Stimulated activated CD4-positive, alpha-beta T cell treated with anti-CD3 and anti-CD28 coated beads, Interleukin-2, amount 100 ng/mL, for 48 hours (primary cell): ENCODE data around the gene GNPTG.

Experiments used
- DNase-seq, 2 donors: peaks; one replicate each; pipeline ENCODE4 v3.0.0-alpha.2; 2020

GNPTG gene

GRCh38 chr16:1349351-1349750 lies 2.4 kb upstream of the GNPTG start:
- DNase-seq = no peak

GRCh38 chr16:1349951-1350350 lies 1.8 kb upstream of the GNPTG start:
- DNase-seq = no peak

GRCh38 chr16:1350691-1351090 lies 1.0 kb upstream of the GNPTG start:
- DNase-seq = no peak

GRCh38 chr16:1351215-1351581 lies 533 bp upstream of the GNPTG start:
- DNase-seq = no peak

GRCh38 chr16:1354815-1355540 lies 3.2 kb downstream of the GNPTG start:
- DNase-seq = no peak

- no peak for DNase-seq
Observed at GRCh38 chr16:1355591-1355990, 3.9 kb downstream of the GNPTG start.

GRCh38 chr16:1356061-1356900 lies 4.5 kb downstream of the GNPTG start:
- DNase-seq = no peak

GRCh38 chr16:1357906-1358566 lies 6.3 kb downstream of the GNPTG start:
- no peak for DNase-seq

- no peak for DNase-seq
Observed at GRCh38 chr16:1361685-1362360, 10.1 kb downstream of the GNPTG start.

GRCh38 chr16:1362807-1363206 lies 11.1 kb downstream of the GNPTG start:
- no peak for DNase-seq

- peak; percentile 65 to 75 for DNase-seq
Observed at GRCh38 chr16:1363501-1364041, 11.8 kb downstream of the GNPTG start.

GRCh38 chr16:1364510-1364909 lies 12.8 kb downstream of the GNPTG start:
- DNase-seq = no peak

- DNase-seq = no peak
Observed at GRCh38 chr16:1366060-1366711, 14.5 kb downstream of the GNPTG start.

- no peak for DNase-seq
Observed at GRCh38 chr16:1366712-1367299, 15.1 kb downstream of the GNPTG start.

GRCh38 chr16:1367486-1368174 lies 15.9 kb downstream of the GNPTG start:
- no peak for DNase-seq

- DNase-seq = no peak
Observed at GRCh38 chr16:1371054-1371978, 19.6 kb downstream of the GNPTG start.

GRCh38 chr16:1372292-1372950 lies 20.7 kb downstream of the GNPTG start:
- no peak for DNase-seq

- DNase-seq = no peak
Observed at GRCh38 chr16:1374418-1375297, 22.9 kb downstream of the GNPTG start.

- DNase-seq = no peak
Observed at GRCh38 chr16:1375298-1375640, 23.5 kb downstream of the GNPTG start.
